HCT116 (cell line): ENCODE measurements around the gene BABAM2. TPM values are rescaled to one million over a fixed set of nuclear protein-coding genes. Genes with fewer than 3 reads are reported as not detected.
"Not testable (repeated sequence)": the region's sequence is repeated elsewhere in the genome, so short reads cannot be mapped to it uniquely, and the experiment has no call there.

Experiments
- ATAC-seq: fragments of 200-7000 bp; cut with Tn5 transposase; 2 replicates; pipeline ENCODE4 v1.9.1; 2020; ENCODE audit warnings: mild to moderate bottlenecking, moderate library complexity
- BruUV-seq: library from RNA; stranded (reverse); fragments of 400-500 nt; replicated peaks from 2 replicates; lab custom pipeline; 2021; lab: Mats Ljungman, UMichigan
- CTCF ChIA-PET: fragments of 300-600 bp; sonication (Branson Sonifier 250); formaldehyde crosslinking; loops from one replicate; lab custom pipeline; 2021; ENCODE audit warnings: antibody characterized with exemption; lab: Charles Lee
- POLR2A ChIA-PET: fragments of 300-600, 350-600 bp; sonication (Branson Sonifier 250); formaldehyde crosslinking; loops from one replicate; lab custom pipeline; 2021; ENCODE audit warnings: antibody characterized with exemption; lab: Charles Lee
- RAD21 ChIA-PET, 2 experiments: fragments of 300-600 bp; sonication (Branson Sonifier 250); formaldehyde crosslinking; loops; one replicate each; lab custom pipeline; 2023; ENCODE audit warnings: low total read pairs in 2 of 2; ENCODE audit not compliant: uncharacterized antibody in 2 of 2, unreplicated experiment in 2 of 2, low non-redundant PET in 1 of 2; lab: Charles Lee
- DNase-seq: peaks from one replicate; pipeline ENCODE4 v3.0.0-alpha.2; 2010; ENCODE audit warnings: low read depth, low spot score
- H2AFZ ChIP-seq: fragments of 200-600 bp; shearing (Covaris generic), sonication (generic); 2 replicates; pipeline ENCODE4 v1.6.1; 2017; ENCODE audit warnings: low read depth, mixed run types, mixed read lengths, antibody characterized with exemption, low read length; ENCODE audit not compliant: poor library complexity, severe bottlenecking
- H3K27ac ChIP-seq: 2 replicates; pipeline ENCODE4 v1.5.1; 2012; ENCODE audit warnings: low read depth, low read length
- H3K27me3 ChIP-seq: fragments of 200-600 bp; sonication (generic); 2 replicates; pipeline ENCODE4 v1.6.1; 2016; ENCODE audit warnings: mixed run types, low read length, mixed read lengths; ENCODE audit not compliant: insufficient read depth
- H3K36me3 ChIP-seq, 2 experiments: fragments of 200-500 bp in 1 of 2; fragments of 200-600 bp in 1 of 2; sonication (Bioruptor generic) in 1 of 2; sonication (generic) in 1 of 2; 2 replicates each; pipeline versions ENCODE4 v1.5.1 to v1.6.1; 2014 to 2016; ENCODE audit warnings: low read length in 2 of 2, inconsistent platforms in 1 of 2, mixed read lengths in 1 of 2, mixed run types in 1 of 2; ENCODE audit not compliant: insufficient read depth in 2 of 2, control insufficient read depth in 1 of 2
- H3K4me1 ChIP-seq, 2 experiments: fragments of 200-600 bp in 1 of 2; sonication (generic) in 1 of 2; 2 replicates each; pipeline versions ENCODE4 v1.5.1 to v1.6.1; 2012 to 2017; ENCODE audit warnings: low read length in 2 of 2, inconsistent platforms in 1 of 2, mild to moderate bottlenecking in 1 of 2, mixed read lengths in 1 of 2, mixed run types in 1 of 2, moderate library complexity in 1 of 2; ENCODE audit not compliant: insufficient read depth in 2 of 2, control insufficient read depth in 1 of 2
- H3K4me2 ChIP-seq: fragments of 200-600 bp; sonication (generic); 2 replicates; pipeline ENCODE4 v1.6.1; 2017; ENCODE audit warnings: mixed run types, low read length, mixed read lengths
- H3K4me3 ChIP-seq, 2 experiments: fragments of 200-600 bp in 1 of 2; sonication (generic) in 1 of 2; replicated peaks in 1 of 2; 2 replicates each; pipeline ENCODE4 v1.5.1; 2011 to 2016; ENCODE audit warnings: low read length in 2 of 2, control low read depth in 1 of 2, low read depth in 1 of 2, mild to moderate bottlenecking in 1 of 2, mixed read lengths in 1 of 2, mixed run types in 1 of 2
- H3K79me2 ChIP-seq: fragments of 200-600 bp; sonication (generic); 2 replicates; pipeline ENCODE4 v1.6.1; 2017; ENCODE audit warnings: mild to moderate bottlenecking, mixed run types, low read length, moderate library complexity, mixed read lengths; ENCODE audit not compliant: insufficient read depth
- H3K9ac ChIP-seq: fragments of 200-600 bp; sonication (generic); 2 replicates; pipeline ENCODE4 v1.6.1; 2016; ENCODE audit warnings: low read length, mixed read lengths
- H3K9me2 ChIP-seq: fragments of 200-600 bp; sonication (generic), shearing (Covaris generic); 2 replicates; pipeline ENCODE4 v1.6.1; 2017; ENCODE audit warnings: mixed run types, mild to moderate bottlenecking, moderate library complexity; ENCODE audit not compliant: insufficient read depth
- H3K9me3 ChIP-seq, 2 experiments: fragments of 200-500 bp in 1 of 2; fragments of 200-600 bp in 1 of 2; sonication (Bioruptor generic) in 1 of 2; sonication (generic) in 1 of 2; 2 replicates each; pipeline ENCODE4 v1.6.1; 2014 to 2017; ENCODE audit warnings: low read length in 2 of 2, mixed read lengths in 2 of 2, inconsistent platforms in 1 of 2, low read depth in 1 of 2, mild to moderate bottlenecking in 1 of 2, mixed run types in 1 of 2, moderate library complexity in 1 of 2; ENCODE audit not compliant: control insufficient read depth in 1 of 2, insufficient read depth in 1 of 2
- H4K20me1 ChIP-seq: fragments of 200-600 bp; sonication (generic), shearing (Covaris generic); 2 replicates; pipeline ENCODE4 v1.6.1; 2017; ENCODE audit warnings: mixed run types, mild to moderate bottlenecking, moderate library complexity; ENCODE audit not compliant: insufficient read depth
- CBX3 ChIP-seq: IDR thresholded peaks from 2 replicates; pipeline ENCODE4 v1.6.1; 2012; ENCODE audit warnings: low read depth
- CEBPB ChIP-seq: IDR thresholded peaks from 2 replicates; pipeline ENCODE4 v1.6.1; 2012; ENCODE audit warnings: low read depth
- CTCF ChIP-seq, 3 experiments: fragments of 200-600 bp in 1 of 3; sonication (generic) in 1 of 3; IDR thresholded peaks in 2 of 3; conservative IDR thresholded peaks in 1 of 3; 2 replicates each; pipeline ENCODE4 v1.5.1; 2012 to 2017; ENCODE audit warnings: low read depth in 2 of 3, low read length in 2 of 3, antibody characterized with exemption in 1 of 3, borderline replicate concordance in 1 of 3, control low read depth in 1 of 3, mild to moderate bottlenecking in 1 of 3, mixed read lengths in 1 of 3, mixed run types in 1 of 3, moderate library complexity in 1 of 3; ENCODE audit not compliant: insufficient read depth in 1 of 3
- ELF1 ChIP-seq: IDR thresholded peaks from 2 replicates; pipeline ENCODE4 v1.6.1; 2012; ENCODE audit warnings: low read depth, borderline replicate concordance
- EZH2 ChIP-seq: fragments of 200-600 bp; sonication (generic); IDR thresholded peaks from 2 replicates; pipeline ENCODE4 v1.6.1; 2017; ENCODE audit warnings: antibody characterized with exemption, mixed run types
- POLR2AphosphoS5 ChIP-seq: IDR thresholded peaks from 2 replicates; pipeline ENCODE4 v1.6.1; 2011; ENCODE audit warnings: mild to moderate bottlenecking, low read depth, low read length, moderate library complexity
- RAD21 ChIP-seq: IDR thresholded peaks from 2 replicates; pipeline ENCODE4 v1.6.1; 2012; ENCODE audit warnings: low read depth, mild to moderate bottlenecking
- SP1 ChIP-seq: IDR thresholded peaks from 2 replicates; pipeline ENCODE4 v1.6.1; 2012; ENCODE audit warnings: low read depth
- SRF ChIP-seq: IDR thresholded peaks from 2 replicates; pipeline ENCODE4 v1.6.1; 2012; ENCODE audit warnings: low read depth
- TCF7L2 ChIP-seq: IDR thresholded peaks from 2 replicates; pipeline ENCODE4 v1.7.0; 2011; ENCODE audit warnings: borderline replicate concordance, inconsistent platforms; ENCODE audit not compliant: insufficient read depth, insufficient read length; ENCODE audit errors: extremely low read depth
- ZFX ChIP-seq: fragments of 450-650 bp; IDR thresholded peaks from 2 replicates; pipeline ENCODE4 v1.6.1; 2017
- intact Hi-C: fragments of 100-400 bp; cut with micrococcal nuclease; formaldehyde crosslinking; loops from 2 replicates; pipeline ENCODE4 v1.10.0; 2022
- total RNA-seq: library from RNA; stranded (reverse); gene quantifications from one replicate; pipeline ENCODE4 v1.2.1, GENCODE V29; 2021; ENCODE audit not compliant: unreplicated experiment
- TF ChIP-seq, protein P1 (sequence below): IDR thresholded peaks from 2 replicates; pipeline ENCODE4 v1.6.1; 2012

The BABAM2 gene
- total RNA-seq, 1 experiment from 2014 or later = 23.8 TPM

GRCh38 chr2:27863146-27863545 is 27.4 kb upstream of the BABAM2 start:
- Histone ChIP-seq H3K9ac (no peak overlapping the region), H4K20me1 (no peaks in the 10 kb centered on the region), H3K27ac (no peak overlapping the region), H3K4me1 (no peaks in the 10 kb centered on the region), H2AFZ (no peak overlapping the region), H3K79me2 (no peaks in the 10 kb centered on the region), H3K4me2 (no peak overlapping the region), H3K9me2 (no peaks in the 10 kb centered on the region), H3K9me3 (no peaks in the 10 kb centered on the region), H3K4me3 (no peak overlapping the region), H3K27me3 (no peaks in the 10 kb centered on the region), H3K36me3 (no peaks in the 10 kb centered on the region)
- no TSS peak for BruUV-seq
- CTCF ChIA-PET = no interaction called here
- RAD21 ChIA-PET = no interaction called here
- intact Hi-C loops = no loop called here
- TF ChIP-seq TCF7L2 (no peak), CEBPB (no peak), ZFX (no peak), POLR2AphosphoS5 (no peak), EZH2 (no peak), SRF (no peak), CTCF (IDR thresholded peaks at IDR 0.05 in 2 of 3, conservative IDR thresholded peaks at IDR 0.05 in 1 of 3; ENCODE audit: borderline replicate concordance in 1 of 3, insufficient read depth in 1 of 3, low read depth in 2 of 3, low read length in 2 of 3) (no peak), SP1 (no peak), ELF1 (no peak), CBX3 (no peak), RAD21 (no peak)
- TF ChIP-seq, protein P1, sequence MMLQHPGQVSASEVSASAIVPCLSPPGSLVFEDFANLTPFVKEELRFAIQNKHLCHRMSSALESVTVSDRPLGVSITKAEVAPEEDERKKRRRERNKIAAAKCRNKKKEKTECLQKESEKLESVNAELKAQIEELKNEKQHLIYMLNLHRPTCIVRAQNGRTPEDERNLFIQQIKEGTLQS = no peak
- ATAC-seq = no peak
- POLR2A ChIA-PET = no interaction called here
- no peak for DNase-seq

- H3K9ac ChIP-seq, intact Hi-C loops, H2AFZ ChIP-seq, H3K9me3 ChIP-seq, H3K4me1 ChIP-seq, ATAC-seq, H3K36me3 ChIP-seq, H3K4me2 ChIP-seq, H3K27ac ChIP-seq, CTCF ChIA-PET, RAD21 ChIA-PET, BruUV-seq, H4K20me1 ChIP-seq, DNase-seq, H3K4me3 ChIP-seq, H3K79me2 ChIP-seq, H3K27me3 ChIP-seq, H3K9me2 ChIP-seq, POLR2A ChIA-PET: not testable (repeated sequence)
Measured at GRCh38 chr2:27863955-27864354, 26.6 kb upstream of the BABAM2 start.
